K562 (cell line): ENCODE measurements around the gene CAVIN1. TPM values are rescaled to one million over a fixed set of nuclear protein-coding genes. Genes with fewer than 3 reads are reported as not detected.

Experiments
- CREB3L1 ChIP-seq: fragments of 450-650 bp; IDR thresholded peaks from 2 replicates; pipeline ENCODE4 v1.6.1; 2014; ENCODE audit warnings: low read depth, mild to moderate bottlenecking, moderate library complexity, borderline replicate concordance
- CREM ChIP-seq: IDR thresholded peaks from 2 replicates; pipeline ENCODE4 v1.6.1; 2014; ENCODE audit warnings: antibody characterized with exemption, low read depth
- ELF4 ChIP-seq: fragments of 450-650 bp; formaldehyde crosslinking; IDR thresholded peaks from 2 replicates; pipeline ENCODE4 v1.4.0; 2022; ENCODE audit warnings: missing genetic modification characterization
- KLF16 ChIP-seq: IDR thresholded peaks from 2 replicates; pipeline ENCODE4 v1.6.1; 2016; ENCODE audit warnings: antibody characterized with exemption
- POLR2B ChIP-seq: fragments of 450-650 bp; IDR thresholded peaks from 2 replicates; pipeline ENCODE4 v1.6.1; 2018; ENCODE audit warnings: low read depth; ENCODE audit not compliant: partially characterized antibody
- RFX5 ChIP-seq: IDR thresholded peaks from 2 replicates; pipeline ENCODE4 v1.6.1; 2011; ENCODE audit warnings: low read depth, mild to moderate bottlenecking, improper control_type of control experiment, low read length
- ZBTB34 ChIP-seq: fragments of 250-450 bp; sonication (Bioruptor Pico); IDR thresholded peaks from 2 replicates; pipeline ENCODE4 v1.8.0; 2021; ENCODE audit warnings: mild to moderate bottlenecking, moderate library complexity
- ZBTB7A ChIP-seq: IDR thresholded peaks from 2 replicates; pipeline ENCODE4 v1.6.1; 2011; ENCODE audit warnings: low read depth, mild to moderate bottlenecking, low read length, moderate library complexity, borderline replicate concordance; ENCODE audit not compliant: control insufficient read depth
- polyA plus RNA-seq, 8 experiments: library from polyadenylated mRNA; depleted of rRNA in 4 of 8; stranded (reverse) in 5 of 8; unstranded in 3 of 8; fragments of >200 nt; fragmentation: Nextera tagmentation in 2 of 8; fragmentation: Illumina TruSeq in 1 of 8; extraction: Ambion mirVana in 2 of 8; extraction: Trizol in 1 of 8; gene quantifications; 2 replicates each; pipeline versions ENCODE4 v1.2.1 to v1.2.3, GENCODE V29; 2011 to 2014; ENCODE audit warnings: inconsistent platforms in 1 of 8, missing spikeins in 1 of 8
- total RNA-seq, 7 experiments: library from RNA; depleted of rRNA in 6 of 7; stranded (reverse); fragments of >200 nt in 6 of 7; fragmentation: Illumina TruSeq in 2 of 7; extraction: Trizol in 2 of 7; gene quantifications; 2 replicates each; pipeline versions ENCODE4 v1.2.1 to v1.2.3, GENCODE V29; 2011 to 2021; ENCODE audit warnings: low replicate concordance in 1 of 7

The CAVIN1 gene
- total and polyA plus RNA-seq, 9 of the 15 experiments (the other 6 are each of a cell fraction or from before 2014, with no cell fraction given) = 6.8 to 162 (median 74.5) TPM

- no peak for TF ChIP-seq POLR2B
- TF ChIP-seq ZBTB7A = no peak
- TF ChIP-seq CREB3L1 = peak; percentile 61; the same call in 1 of the 2 replicates
- TF ChIP-seq CREM = peak; percentile 79
- TF ChIP-seq ELF4 (CRISPR knock-in tag) = 0 out of 2 replicates have a peak, but pooled peaks have one; percentile 20
- no peak for TF ChIP-seq KLF16
- TF ChIP-seq ZBTB34 (CRISPR knock-in tag) = no peak
- no peak for TF ChIP-seq RFX5
Measured at GRCh38 chr17:42407289-42407836, 15.7 kb downstream of the CAVIN1 start (continued).
